Measurements from ENCODE around the gene LDLRAD4. TPM values are rescaled to one million over a fixed set of nuclear protein-coding genes. Genes with fewer than 3 reads are reported as not detected.

The LDLRAD4 gene
- total RNA-seq, 6 donors from 2014 or later, result 19.5 to 26.6 (median 24.4) TPM

- ATAC-seq (ENCODE audit: low FRiP score in 2 of 2) (no peak), DNase-seq (no peak)
- H3K4me3 ChIP-seq, result no peak overlapping the region
- H3K27me3 ChIP-seq, result no peaks in the 10 kb centered on the region
- no peaks in the 10 kb centered on the region for H3K36me3 ChIP-seq
- no peaks in the 10 kb centered on the region for H3K9me3 ChIP-seq
- TF ChIP-seq POLR2AphosphoS5 (IDR thresholded peaks at IDR 0.05), result no peak
- TF ChIP-seq EP300 (IDR thresholded peaks at IDR 0.05), result no peak
- no peak for TF ChIP-seq POLR2A (IDR thresholded peaks at IDR 0.05)
- no peak for TF ChIP-seq CTCF (IDR thresholded peaks at IDR 0.05)
- H3K27ac ChIP-seq, result no peak overlapping the region
- 95 to 98% methylated on average over 6 to 7 of the region's 7 CpGs for WGBS, 2 donors
- H3K4me1 ChIP-seq, result peaks cover 0 to 12% (median 3%) of the 10 kb centered on the region in 4 donors
These were observed 220.9 kb downstream of the LDLRAD4 start for GRCh38 chr18:13439461-13439860.

GRCh38 chr18:13440277-13441248 lies 222.0 kb downstream of the LDLRAD4 start:
- peaks cover 0 to 9% (median 3%) of the 10 kb centered on the region in 4 donors for H3K4me1 ChIP-seq
- DNase-seq, result no peak
- H3K27me3 ChIP-seq, result no peaks in the 10 kb centered on the region
- no peak overlapping the region for H3K4me3 ChIP-seq
- ATAC-seq (ENCODE audit: low FRiP score in 2 of 2), result no peak
- no peak for TF ChIP-seq EP300 (IDR thresholded peaks at IDR 0.05)
- no peak for TF ChIP-seq CTCF (IDR thresholded peaks at IDR 0.05)
- TF ChIP-seq POLR2A (IDR thresholded peaks at IDR 0.05), result no peak
- no peak for TF ChIP-seq POLR2AphosphoS5 (IDR thresholded peaks at IDR 0.05)
- no peaks in the 10 kb centered on the region for H3K36me3 ChIP-seq
- WGBS, 2 donors, result 83 to 87% methylated on average over 23 to 25 of the region's 25 CpGs
- no peaks in the 10 kb centered on the region for H3K9me3 ChIP-seq
- H3K27ac ChIP-seq, result no peak overlapping the region

- H3K4me1 ChIP-seq, result peaks cover 0 to 6% (median 3%) of the 10 kb centered on the region in 4 donors
- peak in 1 of 2 donors; percentile 30 for ATAC-seq (ENCODE audit: low FRiP score in 2 of 2)
These were observed 223.2 kb downstream of the LDLRAD4 start for GRCh38 chr18:13441736-13442135.

GRCh38 chr18:13442451-13442850 lies 223.9 kb downstream of the LDLRAD4 start:
- no peaks in the 10 kb centered on the region for H3K27me3 ChIP-seq
- H3K4me3 ChIP-seq, result no peak overlapping the region
- no peak for ATAC-seq (ENCODE audit: low FRiP score in 2 of 2)
- H3K9me3 ChIP-seq, result no peaks in the 10 kb centered on the region
- H3K4me1 ChIP-seq, result peaks cover 0 to 7% (median 2%) of the 10 kb centered on the region in 4 donors
- TF ChIP-seq POLR2AphosphoS5 (IDR thresholded peaks at IDR 0.05) (no peak), CTCF (IDR thresholded peaks at IDR 0.05) (no peak), POLR2A (IDR thresholded peaks at IDR 0.05) (no peak), EP300 (IDR thresholded peaks at IDR 0.05) (no peak)
- DNase-seq, result no peak
- 95% methylated on average over 15 to 17 of the region's 17 CpGs for WGBS, 2 donors
- no peaks in the 10 kb centered on the region for H3K36me3 ChIP-seq
- H3K27ac ChIP-seq, result no peak overlapping the region

More at GRCh38 chr18:13441736-13442135, 223.2 kb downstream of the LDLRAD4 start:
- no peak for DNase-seq
- TF ChIP-seq POLR2A (IDR thresholded peaks at IDR 0.05) (no peak), POLR2AphosphoS5 (IDR thresholded peaks at IDR 0.05) (no peak), CTCF (IDR thresholded peaks at IDR 0.05) (no peak), EP300 (IDR thresholded peaks at IDR 0.05) (no peak)
- H3K27ac ChIP-seq, result no peak overlapping the region
- H3K9me3 ChIP-seq, result no peaks in the 10 kb centered on the region
- no peak overlapping the region for H3K4me3 ChIP-seq
- no peaks in the 10 kb centered on the region for H3K36me3 ChIP-seq
- no peaks in the 10 kb centered on the region for H3K27me3 ChIP-seq
- WGBS, 2 donors, result 76 to 83% methylated on average over 3 of the region's 3 CpGs

Measured in upper lobe of left lung (tissue), 6 donors.